Nephron (organoid): ENCODE measurements around the gene MPG.
"Not testable (repeated sequence)": the region's sequence is repeated elsewhere in the genome, so short reads cannot be mapped to it uniquely, and the experiment has no call there.

ENCODE experiments used
- H3K27ac Mint-ChIP-seq, 3 experiments: 2 replicates each; pipeline ENCODE4 v1.8.0; 2020; ENCODE audit warnings: mixed read lengths in 3 of 3, mild to moderate bottlenecking in 2 of 3, moderate library complexity in 1 of 3
- H3K27me3 Mint-ChIP-seq: 2 replicates; pipeline ENCODE4 v1.8.0; 2021; ENCODE audit warnings: low read depth, mild to moderate bottlenecking, moderate library complexity, mixed read lengths
- H3K36me3 Mint-ChIP-seq: 2 replicates; pipeline ENCODE4 v1.8.0; 2020; ENCODE audit warnings: low read depth, mixed read lengths
- H3K4me1 Mint-ChIP-seq: 2 replicates; pipeline ENCODE4 v1.8.0; 2020; ENCODE audit warnings: mixed read lengths
- H3K4me3 Mint-ChIP-seq, 3 experiments: 2 replicates each; pipeline ENCODE4 v1.8.0; 2020; ENCODE audit warnings: mild to moderate bottlenecking in 3 of 3, mixed read lengths in 3 of 3, moderate library complexity in 2 of 3
- H3K9me3 Mint-ChIP-seq: 2 replicates; pipeline ENCODE4 v1.8.0; 2020; ENCODE audit warnings: mixed read lengths
- CTCF ChIP-seq, 3 experiments: fragments of 200-600 bp; sonication (generic); IDR thresholded peaks; one replicate each; pipeline ENCODE4 v1.5.0; 2021; ENCODE audit warnings: antibody characterized with exemption in 3 of 3; ENCODE audit not compliant: unreplicated experiment in 3 of 3

Gene MPG

GRCh38 chr16:35678-36305 lies 42.2 kb upstream of the MPG start:
- Mint-ChIP-seq H3K9me3 (no peaks in the 10 kb centered on the region), H3K27ac (no peak overlapping the region), H3K27me3 (no peaks in the 10 kb centered on the region), H3K4me1 (peaks cover 7% of the 10 kb centered on the region), H3K4me3 (no peak overlapping the region), H3K36me3 (no peaks in the 10 kb centered on the region)
- TF ChIP-seq CTCF (IDR thresholded peaks at IDR 0.05; ENCODE audit: unreplicated experiment in 3 of 3) = no peak

- H3K9me3 Mint-ChIP-seq = no peaks in the 10 kb centered on the region
- TF ChIP-seq CTCF (IDR thresholded peaks at IDR 0.05; ENCODE audit: unreplicated experiment in 3 of 3) = no peak
- H3K27ac Mint-ChIP-seq = no peak overlapping the region
- no peak overlapping the region for H3K4me3 Mint-ChIP-seq
- H3K27me3 Mint-ChIP-seq = no peaks in the 10 kb centered on the region
- peaks cover 7% of the 10 kb centered on the region for H3K4me1 Mint-ChIP-seq
- H3K36me3 Mint-ChIP-seq = peaks cover 2% of the 10 kb centered on the region
Measured at GRCh38 chr16:36336-36984, 41.6 kb upstream of the MPG start.

GRCh38 chr16:37511-37910 lies 40.5 kb upstream of the MPG start:
- Mint-ChIP-seq H3K36me3 (peaks cover 12% of the 10 kb centered on the region), H3K27me3 (no peaks in the 10 kb centered on the region), H3K4me1 (peaks cover 7% of the 10 kb centered on the region), H3K27ac (no peak overlapping the region), H3K9me3 (no peaks in the 10 kb centered on the region), H3K4me3 (no peak overlapping the region)
- no peak for TF ChIP-seq CTCF (IDR thresholded peaks at IDR 0.05; ENCODE audit: unreplicated experiment in 3 of 3)

DNA sequence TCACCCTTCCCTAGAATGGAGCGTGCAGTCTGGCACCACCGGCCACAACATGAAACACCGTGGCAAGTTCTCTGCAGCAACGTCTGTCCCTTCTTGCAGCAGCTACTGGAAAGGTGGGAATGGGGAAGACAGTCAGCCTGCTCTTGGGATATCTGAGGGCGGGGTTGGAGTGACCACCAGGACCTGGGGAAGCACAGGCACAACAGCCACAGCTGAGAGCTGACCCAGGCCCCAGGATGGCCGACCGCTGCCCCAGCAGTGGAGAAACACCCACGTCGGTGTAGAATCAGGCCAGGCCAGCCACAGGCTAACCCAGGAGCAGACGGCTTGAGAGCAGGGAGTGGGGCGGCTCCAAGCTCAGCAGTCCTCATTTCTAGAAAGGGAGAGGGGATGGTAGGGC lies 39.8 kb upstream of the MPG start:
- peaks cover 19% of the 10 kb centered on the region for H3K36me3 Mint-ChIP-seq
- not testable (repeated sequence) for H3K9me3 Mint-ChIP-seq, H3K4me1 Mint-ChIP-seq, H3K27me3 Mint-ChIP-seq, H3K27ac Mint-ChIP-seq, H3K4me3 Mint-ChIP-seq

DNA sequence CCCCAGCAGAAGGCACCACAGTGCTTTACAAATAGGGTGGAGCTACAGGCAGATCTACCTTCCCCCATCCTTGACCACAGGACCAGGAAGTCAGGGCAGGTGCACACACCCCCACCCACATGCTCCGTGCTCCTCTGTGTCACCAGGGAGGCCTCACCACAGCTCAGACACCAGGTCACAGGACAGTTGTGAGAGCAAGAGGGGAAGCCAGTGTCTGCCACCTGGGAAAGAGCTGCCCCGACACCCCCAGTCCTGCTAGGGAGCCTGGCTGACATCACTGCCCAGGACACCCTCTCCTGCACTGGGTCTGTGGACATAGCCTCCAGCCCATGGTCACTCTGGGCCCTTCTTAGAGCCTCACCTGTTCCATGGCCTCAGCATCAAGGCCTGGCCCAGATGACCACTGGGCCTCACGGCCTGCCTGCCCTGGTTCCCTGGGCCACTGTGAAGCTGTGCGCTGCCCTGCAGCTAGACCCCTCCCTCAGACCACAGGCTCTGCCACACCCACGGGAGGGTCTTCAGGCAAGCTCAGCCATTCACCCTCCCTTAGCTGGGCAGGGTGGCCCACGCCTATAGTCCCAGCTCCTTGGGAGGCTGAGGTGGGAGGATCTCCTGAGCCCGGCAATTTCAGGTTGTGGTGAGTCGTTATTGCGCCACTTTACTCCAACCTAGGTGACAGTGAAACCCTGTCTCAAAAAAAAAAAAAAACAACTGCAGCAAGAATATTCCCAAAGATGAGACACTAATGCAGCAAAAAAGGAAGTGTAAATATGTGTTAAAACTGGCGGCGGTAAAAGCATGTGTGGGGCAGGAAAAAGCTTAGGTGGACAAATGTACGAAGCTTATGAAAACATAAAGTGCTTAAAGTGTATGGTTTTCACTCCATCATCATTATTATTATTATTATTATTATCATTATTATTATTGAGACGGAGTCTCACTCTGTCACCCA lies 38.8 kb upstream of the MPG start:
- H3K4me1 Mint-ChIP-seq = peaks cover 6% of the 10 kb centered on the region
- no peak overlapping the region for H3K4me3 Mint-ChIP-seq
- no peak for TF ChIP-seq CTCF (IDR thresholded peaks at IDR 0.05; ENCODE audit: unreplicated experiment in 3 of 3)
- H3K9me3 Mint-ChIP-seq = no peaks in the 10 kb centered on the region
- no peaks in the 10 kb centered on the region for H3K27me3 Mint-ChIP-seq
- peaks cover 27% of the 10 kb centered on the region for H3K36me3 Mint-ChIP-seq
- H3K27ac Mint-ChIP-seq = no peak overlapping the region

- H3K36me3 Mint-ChIP-seq = peaks cover 47% of the 10 kb centered on the region
- H3K27me3 Mint-ChIP-seq = no peaks in the 10 kb centered on the region
- no peak overlapping the region for H3K27ac Mint-ChIP-seq
- H3K4me1 Mint-ChIP-seq = no peaks in the 10 kb centered on the region
- TF ChIP-seq CTCF (IDR thresholded peaks at IDR 0.05; ENCODE audit: unreplicated experiment in 3 of 3) = no peak
- no peaks in the 10 kb centered on the region for H3K9me3 Mint-ChIP-seq
- no peak overlapping the region for H3K4me3 Mint-ChIP-seq
Measured at GRCh38 chr16:41439-42068, 36.5 kb upstream of the MPG start.
